Measurements from ENCODE around the gene WNT2.
"Not testable (repeated sequence)": the region's sequence is repeated elsewhere in the genome, so short reads cannot be mapped to it uniquely, and the experiment has no call there.

The WNT2 gene

GRCh38 chr7:117302396-117302795, 20.5 kb downstream of the WNT2 start:
- no peak for FAIRE-seq

DNA sequence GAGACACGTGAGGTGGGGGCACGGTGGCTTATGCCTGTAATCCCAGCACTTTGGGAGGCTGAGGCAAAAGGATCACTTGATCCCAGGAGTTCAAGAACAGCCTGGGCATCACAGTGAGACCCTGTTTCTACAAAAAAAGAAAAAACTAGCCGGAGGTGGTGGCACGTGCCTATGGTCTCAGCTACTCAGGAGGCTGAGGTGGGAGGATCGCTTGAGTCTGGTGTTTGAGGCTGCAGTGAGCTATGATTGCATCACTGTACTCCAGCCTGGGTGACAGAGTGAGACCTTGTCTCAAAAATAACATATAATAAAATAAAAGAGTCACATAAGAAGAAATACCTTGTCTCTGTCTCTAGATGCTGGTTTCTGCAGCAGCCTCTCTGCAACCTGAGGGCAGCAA, 22.4 kb downstream of the WNT2 start:
- FAIRE-seq, result not testable (repeated sequence)

DNA sequence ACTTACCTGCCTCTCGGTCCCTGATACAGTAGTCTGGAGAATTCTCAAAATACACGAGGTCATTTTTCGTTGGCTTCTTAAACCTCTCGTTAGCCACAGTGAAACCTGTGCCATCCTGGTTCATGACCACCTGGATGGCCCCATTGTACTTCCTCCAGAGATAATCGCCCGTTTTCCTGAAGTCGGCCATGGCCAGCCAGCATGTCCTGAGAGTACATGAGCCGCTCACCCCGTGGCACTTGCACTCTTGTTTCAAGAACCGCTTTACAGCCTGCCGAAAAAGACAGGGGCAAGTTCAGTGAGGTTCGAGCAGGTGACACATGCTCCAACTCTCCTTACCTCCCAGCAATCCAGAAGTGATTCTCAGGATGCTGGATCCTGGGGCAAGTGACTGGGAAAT, 25.3 kb downstream of the WNT2 start:
- no peak for FAIRE-seq

GRCh38 chr7:117296066-117296465, 26.8 kb downstream of the WNT2 start:
- FAIRE-seq, result no peak

- no peak for FAIRE-seq
Measured at GRCh38 chr7:117285826-117286225, 37.0 kb downstream of the WNT2 start.

DNA sequence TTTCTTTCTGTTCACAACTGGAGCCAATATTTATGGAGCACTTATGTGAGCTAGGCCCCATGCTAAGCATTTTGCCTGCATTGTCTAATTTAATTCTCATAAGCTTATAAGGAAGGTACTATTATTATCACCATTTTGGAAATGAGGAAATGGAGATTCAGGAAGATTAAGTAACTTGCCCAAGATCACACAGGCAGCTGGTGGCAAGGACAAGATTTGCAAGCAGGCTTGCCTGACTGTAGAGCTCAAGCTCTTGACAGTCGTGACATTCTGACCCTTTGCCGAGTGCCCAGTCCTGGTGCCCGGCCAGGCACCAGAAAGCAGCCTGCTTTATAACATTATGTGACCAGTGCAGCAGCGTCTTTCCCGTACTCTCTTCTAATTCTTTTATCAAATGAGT, 38.2 kb downstream of the WNT2 start:
- FAIRE-seq, result no peak

DNA sequence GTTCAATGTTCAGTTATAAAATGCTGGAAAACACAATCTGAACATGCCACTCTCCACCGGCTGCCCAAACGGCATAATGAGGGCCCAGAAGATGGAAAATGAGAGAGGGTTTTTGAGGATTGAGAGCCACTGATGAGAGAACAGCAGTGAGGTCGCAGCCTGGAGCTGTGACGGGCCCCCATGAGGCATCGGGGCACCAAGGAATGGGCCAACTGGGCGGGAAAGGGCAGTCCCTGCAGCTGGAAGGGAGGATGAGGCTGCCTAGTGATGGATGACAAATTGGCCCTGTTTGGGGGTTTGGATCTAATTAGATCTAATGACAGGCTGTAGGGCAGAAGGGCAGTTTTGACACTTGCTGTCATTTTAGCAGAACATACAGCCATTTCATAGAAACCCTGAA, 39.1 kb downstream of the WNT2 start:
- no peak for FAIRE-seq

- FAIRE-seq, result no peak
Measured at GRCh38 chr7:117283371-117283770, 39.5 kb downstream of the WNT2 start.

DNA sequence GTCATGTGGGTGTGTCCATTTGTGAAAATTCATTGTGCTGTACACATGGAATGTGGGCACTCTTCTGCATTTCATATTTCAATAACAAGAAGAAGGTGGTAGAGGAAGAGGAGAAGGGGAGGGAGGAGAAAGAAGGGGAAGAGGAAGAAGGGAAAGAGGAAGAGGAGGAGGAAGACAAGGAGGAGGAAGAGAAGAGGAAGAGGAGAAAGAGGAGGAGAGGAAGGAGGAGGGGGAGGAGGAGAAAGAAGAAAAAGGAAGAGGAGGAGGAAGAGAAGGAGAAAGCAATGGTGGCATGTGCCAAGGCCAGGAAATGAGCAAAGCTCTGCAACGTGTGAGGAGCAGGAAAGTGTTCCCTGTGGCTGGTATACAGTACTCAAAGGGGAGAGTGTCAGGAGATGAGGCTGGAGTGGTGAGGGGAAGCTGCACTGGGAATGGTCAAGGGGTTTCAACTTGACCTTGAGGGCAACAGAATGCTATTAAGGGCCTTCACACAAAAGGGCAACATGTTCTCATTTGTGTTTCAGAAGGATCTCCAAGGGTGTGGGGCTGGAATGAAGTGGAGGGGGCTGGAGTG, 40.5 kb downstream of the WNT2 start:
- no peak for FAIRE-seq

- no peak for FAIRE-seq
Measured at GRCh38 chr7:117281562-117281961, 41.3 kb downstream of the WNT2 start.

DNA sequence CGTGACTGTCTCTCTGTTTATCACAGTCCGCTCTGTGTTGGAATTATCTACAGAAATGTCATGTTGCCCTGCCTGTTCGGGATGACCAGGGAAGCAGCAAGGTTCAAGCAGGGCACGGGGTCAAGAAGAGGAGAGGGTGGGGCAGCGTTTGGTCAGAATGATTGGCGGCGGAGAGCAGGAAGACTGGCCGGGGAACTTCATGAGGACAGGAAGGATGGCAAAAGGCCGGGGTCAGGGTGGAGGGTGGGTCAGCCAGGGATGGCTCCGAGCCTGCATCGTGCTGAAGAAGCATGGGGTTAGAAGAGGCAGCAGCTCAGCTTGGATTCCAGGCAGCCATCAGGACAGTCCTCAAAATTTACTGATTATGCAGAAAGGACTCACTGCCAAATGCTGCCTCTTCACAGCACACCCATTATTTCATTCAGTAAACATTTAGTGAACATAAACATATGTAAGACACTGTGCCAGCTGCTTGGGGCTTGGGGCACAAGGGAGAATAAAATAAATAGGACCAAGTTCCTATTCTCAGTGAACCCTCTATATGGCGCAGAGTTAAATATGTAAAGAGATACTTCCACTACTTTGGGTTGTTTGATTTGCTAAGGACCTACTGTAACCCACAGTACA, 42.8 kb downstream of the WNT2 start:
- FAIRE-seq, result no peak

DNA sequence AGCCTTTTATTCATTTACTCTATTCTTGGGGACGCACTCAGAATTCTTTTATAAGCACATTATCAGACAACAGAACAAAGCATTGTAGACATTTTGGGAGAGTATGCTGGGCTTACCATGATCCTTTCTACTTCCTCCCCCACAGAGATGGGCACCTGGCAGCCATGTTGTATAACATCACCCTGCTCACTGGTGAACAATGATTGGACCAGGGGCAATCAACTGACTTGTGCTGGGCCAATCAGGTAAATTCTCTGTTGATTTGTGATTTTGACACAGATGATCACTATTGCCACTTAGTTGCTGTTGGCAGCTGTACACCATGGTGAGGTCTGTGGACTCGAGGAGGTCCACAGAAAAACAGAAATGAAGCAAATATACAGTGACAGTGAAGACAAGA, 43.7 kb downstream of the WNT2 start:
- no peak for FAIRE-seq

- no peak for FAIRE-seq
Measured at GRCh38 chr7:117278040-117278439, 44.8 kb downstream of the WNT2 start.

- FAIRE-seq, result no peak
Measured at GRCh38 chr7:117277576-117277975, 45.3 kb downstream of the WNT2 start.

DNA sequence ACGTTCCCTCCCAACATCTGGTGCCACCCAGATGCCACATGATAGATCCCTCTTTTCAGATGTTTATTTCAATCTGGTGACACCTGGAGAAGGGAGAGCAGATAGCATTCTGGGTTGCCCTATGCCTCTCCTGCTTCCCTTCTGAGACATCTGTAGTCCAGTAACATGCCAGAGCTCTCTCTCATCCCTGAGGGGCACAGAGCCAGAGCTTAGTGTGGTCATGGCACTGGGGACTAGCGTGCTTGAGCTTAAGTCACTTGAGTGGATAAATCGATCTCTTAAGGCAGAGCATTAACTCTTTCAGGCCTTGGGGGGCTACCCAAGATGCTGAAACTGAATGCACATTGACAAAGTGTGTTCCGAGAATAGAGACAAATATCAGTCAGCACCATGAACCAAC, 47.9 kb downstream of the WNT2 start:
- FAIRE-seq, result no peak

DNA sequence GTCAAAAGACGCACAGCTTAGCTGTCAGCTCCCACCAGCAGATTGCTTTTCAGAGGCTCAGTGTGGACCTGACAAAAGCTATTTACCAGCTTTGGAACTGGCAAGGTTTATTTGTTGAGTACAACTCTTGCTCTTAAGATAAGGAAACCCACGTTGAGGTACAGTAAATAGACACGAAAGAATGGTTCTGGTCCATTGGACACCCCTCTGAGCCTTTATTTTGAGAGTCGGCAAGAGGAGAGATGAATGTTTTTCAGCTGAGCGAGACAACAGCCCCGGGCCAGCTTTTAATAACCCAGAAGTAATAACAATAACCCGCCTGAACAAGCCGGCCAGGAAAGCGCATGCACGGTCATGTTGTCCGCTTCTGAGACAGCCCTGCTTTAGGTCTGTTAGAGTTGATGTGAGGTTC, 49.0 kb downstream of the WNT2 start:
- no peak for FAIRE-seq

GRCh38 chr7:117273325-117273724, 49.5 kb downstream of the WNT2 start:
- no peak for FAIRE-seq

- no peak for FAIRE-seq
Measured at GRCh38 chr7:117272017-117272759, 50.7 kb downstream of the WNT2 start.

DNA sequence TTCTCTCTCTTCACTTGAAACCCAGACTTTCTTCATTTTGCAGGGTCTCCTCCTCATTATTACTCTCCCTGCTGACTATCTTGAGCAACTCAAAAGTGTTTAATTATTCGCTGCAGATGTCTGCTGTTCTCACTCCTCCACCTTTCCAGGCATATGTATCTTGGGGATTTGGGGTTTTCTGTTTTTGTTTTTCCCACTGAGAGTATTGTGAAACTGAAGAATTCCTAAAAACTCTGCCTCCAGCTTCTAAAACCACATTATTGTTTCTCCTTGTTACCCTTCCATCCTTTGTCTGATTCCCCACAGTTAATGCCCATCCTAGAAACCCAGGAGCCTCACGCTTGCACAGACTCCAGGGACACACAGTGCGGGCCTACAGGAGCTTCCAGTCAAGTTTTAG, 51.3 kb downstream of the WNT2 start:
- FAIRE-seq, result no peak

- no peak for FAIRE-seq
Measured at GRCh38 chr7:117270371-117270770, 52.5 kb downstream of the WNT2 start.

GRCh38 chr7:117269886-117270285, 53.0 kb downstream of the WNT2 start:
- FAIRE-seq, result no peak

DNA sequence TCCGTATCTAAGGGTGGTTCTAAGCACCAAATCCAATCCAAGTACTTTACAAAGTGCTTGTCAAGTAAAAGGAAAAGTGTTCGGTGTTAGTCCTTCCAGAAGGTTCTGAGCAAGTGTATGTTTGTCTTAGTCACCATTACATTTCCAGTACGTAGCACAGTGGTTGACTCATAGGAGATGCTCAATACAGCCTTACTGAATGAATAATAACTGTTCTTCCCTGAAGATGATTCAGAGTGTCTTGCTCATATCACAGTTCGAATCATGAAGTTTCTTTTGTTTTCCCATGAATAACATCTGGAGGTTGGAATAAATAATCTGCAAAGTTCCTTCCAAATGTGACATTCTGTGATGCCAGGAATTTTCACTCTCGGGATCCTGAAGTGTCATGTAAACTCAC, 53.4 kb downstream of the WNT2 start:
- FAIRE-seq, result no peak

DNA sequence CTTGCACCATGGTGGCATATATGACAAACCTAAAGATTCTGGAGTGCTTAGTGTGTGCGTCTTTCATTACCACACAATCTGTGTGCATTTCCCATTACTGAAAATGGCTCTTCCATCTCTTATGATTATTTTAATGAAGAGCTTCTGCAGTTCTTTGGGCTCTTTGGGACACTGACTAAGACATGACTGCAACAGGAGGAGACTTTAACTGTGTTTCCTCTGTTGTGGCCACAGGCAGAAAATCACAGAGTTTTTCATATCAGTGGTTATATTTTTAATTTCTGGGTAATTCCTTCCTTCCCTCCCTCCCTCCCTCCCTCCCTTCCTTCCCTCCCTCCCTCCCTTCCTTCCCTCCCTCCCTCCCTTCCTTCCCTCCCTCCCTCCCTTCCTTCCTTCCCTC, 58.1 kb downstream of the WNT2 start:
- FAIRE-seq, result no peak

DNA sequence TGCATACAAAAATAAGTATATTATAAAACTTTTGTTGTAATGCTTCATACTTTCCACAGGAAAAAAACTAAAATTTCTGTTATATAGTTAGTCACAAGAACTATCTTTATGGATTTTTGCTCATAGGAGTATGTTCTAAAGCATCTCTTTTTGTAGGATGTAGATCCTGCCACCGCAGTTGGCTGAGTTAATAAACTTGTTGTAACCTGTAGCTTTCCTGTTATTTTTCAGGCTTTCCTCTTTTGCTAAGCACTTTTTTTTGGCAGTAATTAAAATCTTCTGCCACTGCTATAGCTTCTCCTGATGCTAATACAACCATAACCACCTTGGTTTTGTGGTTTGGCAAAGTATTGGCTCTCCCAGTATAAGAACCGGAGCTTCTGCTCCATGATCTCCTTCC, 60.3 kb downstream of the WNT2 start:
- FAIRE-seq, result no peak

GRCh38 chr7:117259615-117260014, 63.2 kb downstream of the WNT2 start:
- no peak for FAIRE-seq
